GM18505 (cell line): Measurements from ENCODE around the gene STARD13.

Experiments used
- ATAC-seq: cut with Tn5 transposase; IDR thresholded peaks from one replicate; pipeline ENCODE4 v1.9.1; 2021; ENCODE audit not compliant: unreplicated experiment
- POLR2A ChIP-seq: IDR thresholded peaks from 4 replicates; pipeline ENCODE4 v1.6.1; 2011; ENCODE audit warnings: borderline replicate concordance; ENCODE audit not compliant: insufficient read depth, insufficient read length; ENCODE audit errors: extremely low read depth

Gene STARD13

DNA sequence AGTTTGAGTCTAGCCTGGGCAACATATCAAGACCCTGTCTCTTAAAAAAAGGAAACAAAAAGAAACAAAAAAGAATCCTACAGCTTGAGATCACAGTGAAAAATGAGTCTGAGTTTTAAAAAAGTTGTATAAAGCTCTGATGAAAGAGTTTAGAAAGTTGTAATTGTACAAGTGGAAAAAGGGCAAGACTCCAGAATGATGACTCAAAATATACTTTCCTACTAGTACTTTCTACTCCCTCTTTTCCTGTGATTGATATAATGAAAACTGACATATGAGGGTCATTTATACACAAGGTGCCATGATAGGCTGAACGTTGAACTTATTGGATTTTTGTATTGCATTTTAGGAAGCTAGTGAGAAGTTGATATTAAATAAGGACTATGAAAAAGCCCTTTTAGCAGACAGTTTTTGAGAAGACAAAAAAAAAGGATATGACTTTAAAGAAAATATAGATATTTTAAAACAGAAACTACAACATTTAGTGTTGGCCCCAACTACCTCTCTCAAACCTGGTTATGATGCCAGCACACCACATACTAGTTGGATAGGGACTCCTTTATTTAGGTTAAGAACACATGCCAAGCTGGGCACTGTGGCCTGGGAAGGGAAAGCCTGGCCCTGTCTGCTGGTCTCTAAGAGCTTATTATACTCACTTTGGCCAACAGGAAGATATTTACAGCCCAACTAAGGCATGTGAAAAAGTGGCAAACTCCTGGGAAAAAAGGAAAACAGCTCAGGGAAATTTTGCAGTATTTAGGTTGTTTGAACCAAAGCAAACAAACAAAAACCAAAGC, 152.7 kb downstream of the STARD13 start:
- TF ChIP-seq POLR2A = no peak
- ATAC-seq = no peak

GRCh38 chr13:33129886-33130285, 155.7 kb downstream of the STARD13 start:
- ATAC-seq = no peak
- no peak for TF ChIP-seq POLR2A

DNA sequence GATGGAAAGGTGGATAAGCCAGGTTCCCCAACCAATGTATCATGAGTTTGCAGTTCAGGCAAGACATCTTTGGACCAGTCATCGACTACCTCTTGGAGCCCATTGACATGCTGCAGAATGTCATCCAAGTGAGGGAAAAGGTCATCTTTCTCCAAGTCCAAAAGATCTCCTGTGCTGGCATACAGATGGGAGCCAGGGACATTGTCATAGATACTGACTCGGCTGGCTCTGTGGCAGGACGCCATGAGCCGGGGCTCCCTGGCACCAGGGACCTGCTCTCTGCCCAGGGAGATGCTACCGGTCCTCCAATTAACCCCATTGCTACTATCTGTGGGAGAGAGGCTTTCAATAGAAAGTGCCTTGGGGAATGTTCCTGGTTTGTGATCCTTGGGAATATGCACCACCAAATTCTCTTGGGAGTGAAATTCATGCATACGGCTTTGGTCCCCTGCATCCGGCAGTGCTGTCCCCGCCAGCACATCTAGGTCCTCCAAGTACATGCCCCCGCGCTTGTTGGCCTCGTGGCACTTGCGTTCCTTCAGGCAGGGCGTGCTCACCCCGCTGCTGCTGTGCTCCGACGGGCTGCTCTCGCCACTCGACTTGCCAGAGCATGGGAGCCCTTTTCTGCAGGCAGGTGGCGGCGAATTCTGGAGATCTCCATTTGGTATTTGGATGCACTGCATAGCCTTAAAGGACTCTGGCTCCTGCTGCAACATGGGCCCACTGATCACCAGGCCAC, 156.3 kb downstream of the STARD13 start:
- TF ChIP-seq POLR2A = no peak
- ATAC-seq = no peak

GRCh38 chr13:33128134-33128533, 157.4 kb downstream of the STARD13 start:
- no peak for TF ChIP-seq POLR2A

DNA sequence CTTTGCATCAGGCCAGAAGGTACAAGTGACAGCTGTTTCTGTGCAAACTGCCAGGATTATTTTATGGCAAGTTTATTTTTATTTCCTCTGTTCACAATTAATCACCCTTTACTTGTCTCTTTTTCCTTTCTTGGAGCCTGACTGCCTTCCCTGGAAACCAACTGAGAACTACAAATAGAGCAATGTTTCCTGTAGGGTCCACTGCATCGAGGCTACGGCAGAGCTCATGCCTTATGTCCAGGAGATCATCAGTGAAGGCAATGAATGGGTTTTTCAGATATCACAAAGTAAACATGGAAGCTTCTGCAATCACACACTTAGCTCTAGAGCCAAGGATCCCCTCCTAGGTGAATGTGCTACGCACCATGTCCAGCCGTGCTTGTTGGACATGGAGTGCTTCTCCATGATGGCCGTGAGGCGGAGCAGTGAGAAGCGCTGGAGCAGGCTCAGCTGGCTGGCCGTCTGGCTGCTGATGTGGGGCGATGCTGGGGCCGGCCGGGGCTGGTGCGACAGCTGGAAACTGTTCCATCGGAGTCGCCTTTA, 158.5 kb downstream of the STARD13 start:
- ATAC-seq = no peak
- no peak for TF ChIP-seq POLR2A

More at GRCh38 chr13:33128134-33128533, 157.4 kb downstream of the STARD13 start:
- ATAC-seq = no peak

DNA sequence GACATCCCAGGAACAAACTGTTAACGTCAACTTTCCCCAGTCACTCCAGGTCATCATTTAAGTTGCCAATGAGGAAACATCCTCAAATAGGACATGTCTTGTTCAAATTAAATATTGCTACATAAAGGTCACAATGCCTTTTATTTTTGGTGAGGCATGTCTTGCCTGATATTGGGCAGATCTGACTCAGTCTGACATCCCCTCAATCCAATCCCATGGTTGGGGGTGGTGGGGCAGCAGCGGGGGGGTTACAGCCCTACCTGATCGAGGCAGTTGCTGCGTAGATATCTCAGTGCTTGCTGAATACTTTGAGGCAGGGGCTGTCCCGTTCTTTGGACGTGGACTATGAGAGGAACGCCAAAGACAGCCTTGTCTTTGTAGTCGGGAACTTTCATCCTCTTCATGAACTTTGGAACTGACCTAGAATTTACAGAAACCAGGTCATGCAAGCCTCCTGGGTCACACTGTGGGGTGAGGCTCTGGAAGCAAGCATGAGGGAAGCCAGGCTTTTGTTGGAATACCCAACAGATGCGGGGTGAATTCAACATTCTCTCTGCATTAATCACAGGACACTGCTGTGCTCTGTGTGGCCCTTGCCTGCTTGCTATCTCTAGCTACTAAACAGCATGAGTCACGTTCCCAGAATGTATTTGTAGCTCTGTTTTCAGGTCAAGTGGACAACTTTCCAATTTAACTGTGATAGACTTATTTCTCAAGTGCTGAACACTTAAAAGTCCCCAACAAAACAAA, 159.6 kb downstream of the STARD13 start:
- no peak for ATAC-seq
- TF ChIP-seq POLR2A = no peak

DNA sequence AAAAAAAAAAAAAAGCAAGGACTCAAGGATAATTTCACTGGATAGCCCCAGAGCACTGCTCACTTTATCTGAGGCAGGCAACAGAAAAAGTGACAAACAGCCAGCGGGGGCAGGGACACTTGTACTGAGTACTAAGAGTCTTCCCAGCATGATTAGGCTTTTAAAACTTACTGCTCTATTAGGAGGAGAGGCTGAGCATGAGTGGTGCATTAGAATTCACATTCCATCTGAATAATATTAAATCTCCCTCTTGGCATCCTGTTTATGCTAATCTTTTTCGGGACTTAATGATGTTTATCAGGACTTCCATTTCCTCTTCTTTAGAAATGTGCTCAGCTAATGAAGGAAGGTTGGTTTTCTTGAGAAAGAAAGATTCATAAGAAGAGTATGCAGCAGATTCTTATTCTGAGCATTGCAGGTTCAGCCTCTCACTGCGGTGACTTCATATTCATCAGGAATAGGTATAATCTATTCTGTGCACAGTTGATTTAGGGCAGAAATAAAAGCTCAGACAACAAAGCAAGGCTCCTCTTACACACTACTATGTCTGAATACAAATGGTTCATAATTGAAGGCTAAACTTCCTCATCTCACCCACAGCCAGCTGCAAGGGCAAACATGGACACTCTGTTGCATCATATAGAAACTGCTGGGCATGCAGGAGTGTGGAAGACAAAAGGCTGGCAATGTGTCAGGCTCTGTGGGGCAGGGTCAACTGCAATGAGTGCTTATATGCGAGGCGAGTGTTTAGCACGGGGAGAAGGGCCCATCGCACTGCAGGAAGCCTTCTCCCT, 162.3 kb downstream of the STARD13 start:
- no peak for ATAC-seq
- TF ChIP-seq POLR2A = no peak

DNA sequence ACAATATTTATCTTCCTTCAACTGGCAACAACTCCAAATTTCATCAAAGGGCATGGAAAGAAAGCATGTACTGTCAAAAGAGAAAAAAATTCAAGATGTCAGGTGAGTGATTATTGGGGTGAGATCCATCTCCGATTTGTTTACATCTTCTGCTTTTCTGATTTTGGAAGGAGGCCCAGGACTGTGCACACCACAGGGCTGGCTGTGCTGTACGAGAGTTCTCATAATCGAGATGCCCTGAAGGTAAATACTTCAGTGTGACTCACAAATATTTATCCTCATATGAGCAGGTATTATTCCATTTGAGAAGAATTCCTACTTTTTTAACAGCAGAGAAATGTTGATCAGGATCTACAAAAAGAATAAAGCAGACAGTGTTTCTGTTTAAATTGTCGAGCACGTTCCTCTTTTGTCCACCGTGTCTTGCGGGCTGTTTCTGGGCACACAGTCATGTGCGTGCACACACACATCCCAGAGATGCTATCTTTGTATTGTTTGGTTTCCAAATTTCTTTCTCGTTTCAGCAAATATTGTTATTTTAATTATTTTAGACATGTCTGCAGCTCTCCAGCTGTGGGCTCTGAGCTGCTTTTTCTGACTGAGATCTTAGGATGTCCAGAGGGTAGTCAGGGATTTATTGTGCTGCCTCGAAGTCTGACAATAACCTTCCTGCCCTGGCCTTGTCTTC, 165.6 kb downstream of the STARD13 start:
- TF ChIP-seq POLR2A = no peak
- ATAC-seq = no peak

- no peak for TF ChIP-seq POLR2A
- ATAC-seq = no peak
Observed at GRCh38 chr13:33119022-33119781, 166.4 kb downstream of the STARD13 start.

DNA sequence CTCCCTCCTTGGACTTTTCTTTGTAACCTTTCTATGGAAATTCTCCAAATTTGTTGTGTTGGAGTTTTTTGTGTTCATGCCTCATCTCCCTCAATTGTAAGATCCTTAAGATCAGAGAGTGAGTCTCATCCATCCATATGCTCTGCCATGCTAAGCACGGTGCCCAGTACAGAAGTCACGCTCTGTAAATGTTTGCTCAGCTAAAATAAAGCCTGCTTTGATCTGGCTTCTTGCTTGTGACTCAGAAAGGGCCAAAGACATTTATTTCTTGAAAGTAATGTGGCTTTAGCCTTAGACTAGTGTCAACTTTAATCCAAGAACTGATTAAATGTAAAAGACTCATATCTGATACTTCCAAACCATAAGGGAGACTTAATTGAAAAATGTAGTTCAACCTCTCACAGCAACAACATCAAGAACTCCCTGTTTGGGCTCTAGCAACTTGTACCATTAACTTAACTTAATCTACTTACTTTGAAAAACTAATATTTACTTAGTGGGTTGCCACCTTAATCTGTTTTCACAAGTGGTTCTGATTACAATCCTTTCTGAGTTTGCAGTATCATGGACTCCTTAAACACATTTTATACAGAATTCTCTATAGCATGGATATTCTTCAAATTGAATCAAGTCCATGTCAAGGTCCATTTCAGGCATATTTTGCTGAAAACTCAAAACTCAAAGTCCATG, 169.1 kb downstream of the STARD13 start:
- no peak for TF ChIP-seq POLR2A
- no peak for ATAC-seq

- no peak for TF ChIP-seq POLR2A
- ATAC-seq = no peak
Observed at GRCh38 chr13:33115274-33115673, 170.3 kb downstream of the STARD13 start.
